NCI-H2171 treated with DMSO at 0.1 percent for 48 hours (cell line): ENCODE measurements around the gene SYDE2.
"Not testable (repeated sequence)": the region's sequence is repeated elsewhere in the genome, so short reads cannot be mapped to it uniquely, and the experiment has no call there.

Experiments used
- DNase-seq: peaks from one replicate; lab custom pipeline; 2025; lab: John Stamatoyannopoulos, UW

Gene SYDE2

GRCh38 chr1:85219853-85220610 lies 19.2 kb upstream of the SYDE2 start:
- no peak for DNase-seq

DNA sequence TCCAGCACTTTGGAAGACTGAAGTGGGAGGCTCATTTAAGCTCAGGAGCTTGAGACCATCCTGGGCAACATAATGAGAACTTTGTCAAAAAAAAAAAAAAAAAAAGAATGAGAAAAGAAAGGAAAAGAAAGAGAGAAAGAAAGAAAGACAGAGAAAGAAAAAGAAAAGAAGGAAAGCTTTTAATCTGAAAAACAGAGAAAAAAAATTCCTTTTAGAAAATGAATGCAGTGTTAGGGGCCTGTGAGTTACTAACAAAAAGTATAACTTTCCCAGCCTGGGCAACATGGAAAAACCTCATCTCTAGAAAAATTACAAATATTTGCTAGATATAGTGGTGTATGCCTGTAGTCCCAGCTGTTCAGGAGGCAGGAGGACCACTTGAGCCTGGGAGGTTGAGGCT lies 15.9 kb upstream of the SYDE2 start:
- no peak for DNase-seq

GRCh38 chr1:85214654-85215053 lies 13.8 kb upstream of the SYDE2 start:
- DNase-seq: no peak

- DNase-seq: no peak
These were observed 7.7 kb upstream of the SYDE2 start for GRCh38 chr1:85208488-85208887.

- DNase-seq: no peak
These were observed 2.9 kb upstream of the SYDE2 start for GRCh38 chr1:85203573-85204171.

DNA sequence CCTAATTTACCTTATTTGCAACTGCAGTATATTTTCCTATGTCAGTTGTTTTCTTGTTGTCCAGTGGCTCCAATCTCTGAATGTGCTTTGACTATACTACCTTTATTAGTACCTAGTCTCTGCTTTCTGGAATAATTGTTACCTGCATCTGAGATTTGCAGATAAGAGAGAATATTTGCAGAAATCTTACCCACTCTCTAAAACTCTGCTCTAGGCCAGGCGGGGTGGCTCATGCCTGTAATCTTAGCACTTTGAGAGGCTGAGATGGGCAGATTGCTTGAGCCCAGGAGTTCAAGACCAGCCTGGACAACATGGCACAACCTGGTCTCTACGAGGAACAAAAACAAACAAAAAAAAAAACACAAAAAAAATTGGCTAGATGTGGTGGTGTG lies 2.0 kb upstream of the SYDE2 start:
- DNase-seq: no peak

- no peak for DNase-seq
These were observed 1.5 kb upstream of the SYDE2 start for GRCh38 chr1:85202092-85202863.

GRCh38 chr1:85201340-85202091 lies 700 bp upstream of the SYDE2 start:
- DNase-seq: peak; percentile 4

DNA sequence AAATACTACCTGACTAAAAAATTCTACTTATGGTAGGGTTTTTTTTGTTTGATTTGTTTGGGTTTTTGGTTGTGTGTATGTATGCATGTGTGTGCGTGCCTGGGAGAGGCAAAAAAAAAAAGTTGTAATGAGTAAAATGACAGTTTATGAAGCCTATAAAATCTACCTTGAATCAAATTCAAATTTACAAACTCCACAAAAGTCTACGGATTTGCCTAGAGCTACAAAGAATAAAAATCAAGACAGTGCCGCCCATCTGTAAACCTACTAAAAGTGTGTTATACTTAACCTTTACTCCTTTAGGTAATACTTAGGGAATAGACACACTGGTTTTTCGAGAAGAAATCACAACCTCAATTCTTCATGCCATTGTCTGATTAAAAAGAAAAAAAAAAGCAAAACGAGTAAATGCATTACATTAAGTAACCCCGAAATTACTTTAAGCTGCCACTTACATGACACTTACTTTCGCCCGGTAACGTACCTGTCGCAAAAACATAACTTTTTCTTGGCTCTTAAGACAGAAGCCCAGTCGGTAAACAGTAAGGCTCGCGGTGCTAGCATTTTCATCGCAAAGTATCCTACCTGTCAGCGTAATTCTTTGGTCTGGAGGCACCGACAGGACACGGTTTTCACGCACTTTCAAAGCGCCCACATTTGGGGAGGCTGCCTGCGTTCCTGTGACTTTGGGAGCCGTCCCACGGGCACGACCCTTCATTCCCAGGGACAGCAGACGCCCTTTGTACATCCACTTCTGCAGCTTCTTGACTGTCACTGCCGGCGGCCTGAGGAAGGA lies 951 bp downstream of the SYDE2 start:
- no peak for DNase-seq

- DNase-seq: no peak
These were observed 2.0 kb downstream of the SYDE2 start for GRCh38 chr1:85198864-85199263.

DNA sequence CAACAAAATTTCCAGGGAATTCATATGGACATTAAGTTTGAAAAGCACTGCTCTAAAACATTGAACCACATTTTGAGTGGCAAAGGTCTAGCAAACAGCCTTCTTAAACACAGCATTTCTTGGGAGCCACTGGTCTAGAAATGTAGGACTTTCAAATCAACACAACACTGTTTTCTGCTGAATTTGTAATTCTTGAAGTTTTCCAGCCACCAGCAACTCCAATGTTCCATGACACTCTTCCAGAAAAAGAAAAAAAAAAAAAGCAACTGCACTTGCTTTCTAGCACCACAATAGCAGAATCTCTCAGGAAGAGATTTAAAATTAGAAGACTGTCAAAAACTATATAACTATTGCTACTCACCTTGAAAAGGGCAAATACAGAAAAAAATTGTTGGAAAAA lies 4.5 kb downstream of the SYDE2 start:
- no peak for DNase-seq

DNA sequence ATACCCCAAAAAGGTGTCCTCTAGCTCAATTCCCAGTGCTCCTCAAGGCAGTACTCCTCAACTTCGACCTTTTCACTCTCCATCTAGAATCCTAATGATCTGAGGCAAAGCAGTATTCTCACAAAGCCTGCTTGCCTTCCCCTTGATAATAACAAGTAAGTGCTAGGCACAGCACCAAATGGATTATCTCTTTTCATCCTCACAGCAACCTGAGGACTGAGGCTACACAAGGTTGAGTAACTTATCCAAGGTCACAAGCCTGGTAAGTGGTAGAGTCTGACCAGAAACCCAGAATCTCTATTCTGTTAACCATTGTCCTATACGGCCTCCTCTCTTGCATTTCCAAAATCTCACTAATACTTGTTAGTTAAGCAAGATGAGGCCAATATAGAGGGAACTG lies 5.1 kb downstream of the SYDE2 start:
- no peak for DNase-seq

- DNase-seq: not testable (repeated sequence)
These were observed 8.7 kb downstream of the SYDE2 start for GRCh38 chr1:85192129-85192528.

DNA sequence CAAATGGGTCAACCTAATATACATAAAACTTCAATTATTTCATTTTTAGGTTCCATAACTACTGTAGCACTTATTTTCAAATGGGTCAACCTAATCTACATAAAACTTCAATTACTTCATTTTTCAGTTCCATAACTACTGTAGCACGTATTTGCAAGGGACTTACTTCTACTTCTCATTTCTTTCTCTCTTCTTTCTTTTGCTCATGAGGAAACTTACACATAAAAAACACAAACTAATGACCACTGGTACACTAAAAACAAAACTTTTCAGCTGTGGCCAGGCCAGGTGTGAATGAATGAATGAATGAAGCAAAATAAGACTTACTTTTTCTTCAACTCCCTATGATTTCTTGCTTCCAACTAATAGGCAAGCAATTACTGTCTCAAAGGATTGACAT lies 11.7 kb downstream of the SYDE2 start:
- DNase-seq: no peak

DNA sequence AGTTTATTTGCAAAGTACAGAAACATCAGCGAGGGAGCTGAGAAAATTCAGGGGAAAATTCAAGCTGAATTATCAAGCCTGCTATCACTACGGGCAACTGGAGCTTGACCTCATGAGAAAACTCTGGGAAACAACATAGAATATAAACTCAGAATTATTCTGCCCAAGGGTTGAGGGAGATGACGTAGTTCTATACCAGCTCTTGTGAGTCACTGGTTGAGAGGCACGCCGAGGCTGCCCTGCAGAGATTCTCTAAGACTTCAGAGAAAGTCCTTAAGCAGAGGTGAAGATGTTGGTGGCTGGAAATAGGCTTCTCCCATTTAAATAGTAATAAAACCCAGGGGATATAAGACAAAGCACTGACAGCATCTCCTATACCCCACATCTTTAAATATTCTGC lies 12.3 kb downstream of the SYDE2 start:
- no peak for DNase-seq

GRCh38 chr1:85187021-85187420 lies 13.8 kb downstream of the SYDE2 start:
- DNase-seq: not testable (repeated sequence)

DNA sequence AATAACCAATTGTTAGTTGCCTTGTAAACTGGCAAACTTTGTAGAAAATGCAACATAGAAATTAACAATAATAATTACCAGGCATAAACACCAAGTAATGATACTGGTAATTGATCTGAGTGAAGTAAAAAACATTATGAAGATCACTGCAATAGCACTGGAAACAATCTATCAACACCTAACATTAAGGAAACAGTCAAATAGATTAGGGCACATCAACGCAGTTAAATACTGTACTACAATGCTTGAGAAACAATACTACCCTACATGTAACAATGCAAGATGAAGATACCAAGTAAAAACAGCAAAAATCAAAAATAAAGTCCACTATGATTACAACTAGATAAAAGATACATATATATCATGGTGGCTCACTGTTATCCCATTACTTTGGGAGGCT lies 16.6 kb downstream of the SYDE2 start:
- DNase-seq: no peak

- DNase-seq: no peak
These were observed 18.1 kb downstream of the SYDE2 start for GRCh38 chr1:85182700-85183099.

DNA sequence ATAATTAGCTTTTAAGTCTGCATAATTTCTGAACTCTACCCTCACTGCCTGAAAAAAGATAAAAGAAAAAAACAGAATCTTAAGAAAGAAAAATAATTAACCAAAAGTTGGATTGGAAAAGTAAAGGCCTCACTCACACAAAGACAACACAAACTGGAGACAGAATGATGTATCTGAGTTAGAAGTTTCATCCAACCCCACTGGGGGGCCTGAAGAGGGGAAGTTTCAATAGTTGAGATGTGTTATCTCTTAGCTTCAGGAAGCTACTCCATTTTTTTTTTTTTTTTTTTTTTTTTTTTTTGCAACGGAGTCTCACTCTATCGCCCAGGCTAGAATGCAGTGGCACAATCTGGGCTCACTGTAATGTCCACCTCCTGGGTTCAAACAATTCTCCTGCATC lies 19.9 kb downstream of the SYDE2 start:
- no peak for DNase-seq

DNA sequence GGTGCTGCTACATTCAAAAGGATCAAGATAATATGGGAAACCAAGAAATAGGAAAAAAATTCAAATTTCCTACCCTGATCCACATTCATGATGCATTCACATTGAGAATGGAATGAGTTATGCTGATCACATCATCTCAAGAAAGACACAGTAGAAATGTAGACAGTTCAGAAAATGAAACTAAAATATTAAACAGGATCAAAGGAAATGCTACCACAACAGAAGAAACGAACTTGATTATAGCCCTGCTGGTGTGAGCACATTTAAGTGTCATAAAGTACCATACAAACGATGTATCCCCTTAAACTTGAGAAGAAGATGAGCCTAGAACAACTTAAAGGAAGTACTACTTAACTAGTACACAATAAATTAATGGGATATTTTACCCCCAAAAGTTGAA lies 21.3 kb downstream of the SYDE2 start:
- DNase-seq: no peak

GRCh38 chr1:85178396-85178795 lies 22.4 kb downstream of the SYDE2 start:
- DNase-seq: no peak

DNA sequence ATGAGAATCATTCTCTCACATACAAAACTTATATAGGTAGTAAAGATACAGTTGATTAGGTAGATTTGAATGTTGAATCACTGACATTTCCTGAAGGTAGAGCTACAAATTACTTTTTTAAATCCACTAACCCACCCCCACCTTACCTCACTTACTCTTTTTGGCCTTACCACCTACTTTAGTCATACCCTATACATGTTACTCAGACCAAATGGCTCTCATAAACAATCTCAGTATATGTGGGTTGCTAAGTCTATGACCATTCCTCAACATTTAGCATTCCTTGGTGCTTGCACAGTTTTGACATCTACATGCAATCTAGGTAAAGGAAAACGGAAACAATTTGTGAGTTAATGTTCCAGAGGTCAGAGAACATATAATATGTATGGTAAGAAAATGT lies 26.3 kb downstream of the SYDE2 start:
- DNase-seq: no peak
